KBM-7 (cell line): ENCODE data around the gene SCMH1.
A peak's percentile ranks its signal among the peaks of the same experiment; 100 is the strongest.

ENCODE experiments used
- DNase-seq: peaks from one replicate; pipeline ENCODE4 v3.0.0-alpha.2; 2015
- in situ Hi-C: fragments of 300-500 bp; cut with MboI; formaldehyde crosslinking; loops from 2 replicates; pipeline ENCODE4 v1.14.3; 2020; ENCODE audit warnings: low sequenced_read_pairs, low pct_unique_long_range_greater_than_20kb, mixed read lengths

SCMH1 gene

DNA sequence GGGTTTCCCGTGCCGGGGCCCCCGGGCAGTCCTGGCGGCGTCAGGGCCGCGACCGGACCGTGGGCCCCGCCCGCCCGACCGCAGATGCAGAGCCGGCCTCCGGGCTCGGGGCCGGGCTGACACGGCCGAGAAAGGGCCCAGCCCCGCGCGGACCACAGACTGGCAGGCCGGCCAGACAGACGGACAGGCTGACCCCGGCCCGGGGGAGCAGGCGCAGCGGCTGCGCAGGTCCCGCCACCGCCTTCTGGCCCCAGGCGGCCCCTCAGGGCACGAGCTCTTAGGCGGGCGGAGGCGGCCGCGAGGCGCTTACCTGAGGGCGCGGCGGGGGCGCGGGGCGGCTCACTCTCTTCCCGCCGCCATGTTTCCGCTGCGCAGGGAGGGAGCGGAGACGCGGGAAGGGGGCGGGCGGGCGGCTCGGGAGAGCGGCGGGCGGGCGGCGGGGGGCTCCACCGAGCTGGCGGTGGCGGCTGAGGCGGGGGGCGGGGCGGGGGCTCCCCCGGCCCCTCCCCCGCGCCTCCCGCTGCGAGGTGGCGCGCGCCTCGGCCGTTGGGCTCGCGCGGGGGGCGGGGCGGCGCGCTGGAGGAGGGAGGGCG, at the start of gene SCMH1:
Gene SCMH1 (minus strand): TSS at position 558 of the 593 bp plus-strand sequence. CDS start 56,173 bp downstream, outside the sequence.
- in situ Hi-C loops = no loop called here
- DNase-seq = peak; percentile 38

DNA sequence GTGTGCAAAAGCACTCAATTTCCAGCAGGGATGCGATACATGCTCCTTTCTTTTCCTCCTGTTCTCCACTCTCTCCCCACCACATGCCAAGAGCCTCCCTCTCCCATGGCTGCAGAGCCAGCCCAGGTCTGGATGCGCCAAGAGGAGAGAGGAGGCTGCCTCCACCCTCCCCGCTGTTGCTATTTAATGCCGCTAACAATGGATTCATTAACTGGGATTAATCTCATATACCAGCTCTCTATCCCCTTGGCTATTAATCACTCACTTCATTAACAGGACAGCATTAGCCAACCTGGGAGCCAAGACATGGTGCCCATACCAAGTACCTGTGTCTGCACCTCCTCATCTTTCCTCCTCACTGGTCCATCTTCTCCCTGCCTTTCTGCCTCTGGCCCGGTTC, 49.1 kb upstream of the SCMH1 start:
- in situ Hi-C loops = no loop called here
- no peak for DNase-seq

DNA sequence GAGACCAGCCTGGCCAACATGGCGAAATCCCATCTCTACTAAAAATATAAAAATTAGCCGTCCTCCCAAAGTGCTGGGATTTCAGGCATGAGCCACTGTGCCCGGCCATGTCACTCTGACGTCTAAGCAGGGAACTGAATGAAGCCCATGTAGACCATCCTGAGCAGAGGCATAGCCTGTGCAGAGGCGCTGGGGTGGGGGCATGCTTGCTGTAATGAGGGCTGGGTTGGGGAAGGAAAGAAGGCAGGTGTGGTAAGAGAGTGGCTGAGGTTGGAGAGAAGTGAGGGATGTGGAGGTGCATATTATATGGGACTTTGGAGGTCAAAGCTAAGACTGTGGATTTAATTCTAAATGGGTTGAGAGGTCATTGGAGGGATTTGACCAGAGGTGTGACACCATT, 47.1 kb upstream of the SCMH1 start:
- in situ Hi-C loops = no loop called here
- DNase-seq = no peak

DNA sequence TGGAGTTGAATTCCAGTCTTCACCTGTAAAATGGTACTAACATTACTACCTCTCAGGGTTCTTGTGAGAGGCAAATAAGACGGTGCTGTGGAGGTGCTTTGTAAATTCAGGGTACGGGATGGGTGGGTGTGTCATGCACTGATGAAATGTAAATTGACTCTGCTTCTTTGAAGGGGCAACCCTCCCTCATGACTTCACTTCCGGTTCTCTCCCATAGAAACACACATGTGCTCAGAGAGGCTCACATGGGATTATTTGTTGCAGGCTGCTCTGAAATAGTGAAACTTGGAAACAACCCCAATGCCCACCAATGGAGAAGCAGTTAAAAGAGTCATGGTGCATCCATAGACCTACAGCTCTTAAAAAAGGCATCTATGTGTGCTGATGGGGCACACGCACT, 44.9 kb upstream of the SCMH1 start:
- in situ Hi-C loops = no loop called here
- no peak for DNase-seq

DNA sequence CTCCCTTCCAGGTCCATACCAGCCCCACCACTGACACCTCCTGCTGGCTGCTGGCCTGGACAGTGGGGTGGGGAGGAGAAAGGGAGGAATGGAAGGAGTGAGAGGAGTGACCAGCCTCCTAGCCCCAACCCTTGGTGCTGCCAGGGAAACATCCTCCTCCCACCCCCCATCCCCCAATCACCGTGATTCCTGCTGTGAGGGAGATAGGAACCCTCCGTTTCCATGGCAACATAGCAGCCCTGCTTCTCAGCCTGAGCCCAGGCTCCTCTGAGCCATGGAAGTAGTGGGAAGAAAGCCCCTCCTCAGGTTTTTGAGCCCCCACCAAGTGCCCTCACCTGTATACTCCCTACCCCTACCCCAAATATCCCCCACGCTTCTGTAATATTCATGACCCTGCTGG, 44.4 kb upstream of the SCMH1 start:
- in situ Hi-C loops = no loop called here

DNA sequence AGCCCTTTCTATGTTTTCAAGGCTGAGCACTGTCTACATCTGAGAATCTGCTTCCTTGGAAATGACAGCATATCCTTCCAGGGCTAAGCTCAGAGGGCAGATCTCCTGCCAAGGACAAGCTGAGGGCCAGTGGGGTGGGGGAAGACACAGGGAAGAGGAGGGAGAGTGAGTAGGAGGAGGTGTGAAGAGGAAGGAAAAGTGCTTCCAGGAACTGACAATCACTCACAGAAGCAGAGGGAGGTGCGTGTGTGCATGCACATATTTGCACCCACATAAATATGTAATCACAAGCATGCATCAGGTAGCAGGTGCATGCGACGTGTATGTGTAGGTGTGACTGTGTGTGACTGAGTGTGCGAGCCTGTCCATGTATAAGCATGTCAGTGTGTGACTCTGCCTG, 43.7 kb upstream of the SCMH1 start:
- in situ Hi-C loops = no loop called here
- no peak for DNase-seq

More for the DNA sequence above, 44.4 kb upstream of the SCMH1 start:
- DNase-seq = no peak

DNA sequence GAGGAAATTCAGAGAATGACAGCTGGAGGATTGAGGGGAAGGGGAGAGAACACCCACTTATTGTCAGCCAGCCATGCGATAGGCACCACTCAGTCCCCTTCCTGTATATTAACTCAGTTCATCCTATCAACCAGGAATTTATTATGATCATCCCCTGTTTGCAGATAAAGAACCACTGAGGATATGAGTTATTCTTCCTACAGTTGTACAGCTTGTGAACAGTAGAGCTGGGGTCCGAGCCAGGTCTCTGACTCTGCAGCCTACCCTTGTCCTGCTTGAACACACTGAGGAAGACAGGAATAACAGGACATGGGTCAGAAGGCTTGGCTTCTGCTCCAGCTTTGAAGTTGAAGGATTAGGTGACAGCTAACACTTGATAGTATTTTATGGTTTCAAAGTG, 42.0 kb upstream of the SCMH1 start:
- no peak for DNase-seq
- in situ Hi-C loops = no loop called here

DNA sequence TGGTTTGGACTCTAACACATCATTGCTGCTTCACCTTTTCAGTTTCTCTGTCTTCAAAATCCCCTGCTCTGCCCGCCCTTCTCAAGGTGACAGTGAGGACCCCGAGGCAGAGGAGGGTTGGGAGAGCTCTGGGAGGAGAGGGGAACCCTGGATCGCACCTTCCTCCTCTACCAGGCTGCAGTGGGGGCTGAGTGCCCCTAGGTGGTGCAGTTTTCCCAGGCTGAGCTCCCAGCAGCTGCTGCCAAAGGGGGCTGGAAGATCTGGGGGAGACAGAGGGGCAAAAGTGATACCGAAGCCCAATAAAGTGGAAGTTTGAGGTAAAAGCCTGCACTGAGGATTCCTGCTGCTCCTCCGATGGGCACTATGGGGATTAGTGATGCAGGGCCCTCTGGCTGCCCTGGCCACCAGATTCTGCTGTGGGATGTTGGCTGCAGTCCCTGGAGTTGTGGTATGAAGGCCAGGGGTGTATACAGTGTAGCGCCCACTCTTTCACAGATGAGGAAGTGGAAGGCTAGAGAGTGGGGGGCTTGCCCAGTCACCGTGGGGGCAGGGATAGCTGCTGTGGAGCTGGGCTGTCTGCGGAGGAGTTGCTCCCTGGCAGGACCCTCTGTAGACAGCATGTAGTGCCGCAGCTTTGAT, 40.7 kb upstream of the SCMH1 start:
- in situ Hi-C loops = no loop called here
- peak; percentile 46 for DNase-seq

DNA sequence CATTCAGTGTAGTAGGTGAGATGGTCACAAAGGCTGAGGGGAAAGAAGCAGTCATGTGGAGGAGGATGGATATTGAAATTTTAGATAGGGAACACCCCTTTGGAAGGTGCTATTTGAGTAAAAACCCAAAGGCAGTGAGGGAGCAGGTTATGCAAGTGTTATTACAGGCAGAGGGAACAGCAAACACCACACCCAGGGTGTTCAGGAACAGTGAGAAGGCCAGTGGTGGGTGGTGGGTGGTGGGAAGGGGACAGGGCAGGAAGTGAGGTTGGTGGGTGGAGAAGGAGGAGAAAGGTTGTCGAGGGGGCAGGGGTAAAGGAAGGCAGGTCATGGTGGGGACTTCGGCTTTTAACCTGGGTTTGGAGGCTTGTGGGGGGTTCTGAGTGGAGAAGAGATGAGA, 39.2 kb upstream of the SCMH1 start:
- no peak for DNase-seq
- in situ Hi-C loops = no loop called here

DNA sequence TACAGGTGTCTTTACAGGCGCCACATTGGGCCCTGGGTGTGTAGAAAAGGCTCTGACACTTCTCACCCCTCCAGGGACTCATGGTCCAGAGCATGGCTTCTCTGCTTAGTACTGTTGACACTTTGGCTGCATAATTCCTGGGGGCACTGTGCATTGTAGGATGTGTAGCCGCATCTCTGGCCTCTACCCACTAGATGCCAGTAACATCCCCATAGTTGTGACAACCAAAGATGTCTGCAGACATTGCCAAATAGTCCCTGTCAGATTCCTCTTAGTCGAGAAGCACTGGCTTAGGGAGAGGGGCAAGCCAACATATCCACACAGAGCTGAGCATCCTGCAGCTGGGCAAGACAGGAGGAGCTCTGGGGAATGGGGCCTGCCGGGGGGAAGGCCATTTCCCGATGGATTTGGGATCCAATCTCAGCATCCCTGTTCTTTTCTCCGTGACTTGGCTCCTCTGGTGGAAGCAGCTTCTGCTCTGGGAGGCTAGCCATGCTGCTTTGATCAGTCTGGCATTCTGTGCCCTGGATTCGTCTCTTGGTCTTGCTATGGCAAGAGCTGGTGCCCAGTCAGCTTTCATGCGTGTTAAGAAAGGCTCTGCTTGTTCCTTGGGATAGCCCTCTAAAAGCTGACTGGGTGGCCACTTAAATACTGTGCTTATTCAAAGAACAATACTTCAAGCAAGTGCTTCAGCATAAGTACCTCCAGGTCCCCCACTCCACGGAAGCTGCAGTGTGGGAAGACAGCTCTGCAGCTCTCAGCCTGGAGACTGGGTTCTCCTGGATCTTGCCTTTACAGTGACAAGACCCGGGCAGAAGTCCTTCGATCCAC, 38.3 kb upstream of the SCMH1 start:
- DNase-seq = no peak
- in situ Hi-C loops = no loop called here

DNA sequence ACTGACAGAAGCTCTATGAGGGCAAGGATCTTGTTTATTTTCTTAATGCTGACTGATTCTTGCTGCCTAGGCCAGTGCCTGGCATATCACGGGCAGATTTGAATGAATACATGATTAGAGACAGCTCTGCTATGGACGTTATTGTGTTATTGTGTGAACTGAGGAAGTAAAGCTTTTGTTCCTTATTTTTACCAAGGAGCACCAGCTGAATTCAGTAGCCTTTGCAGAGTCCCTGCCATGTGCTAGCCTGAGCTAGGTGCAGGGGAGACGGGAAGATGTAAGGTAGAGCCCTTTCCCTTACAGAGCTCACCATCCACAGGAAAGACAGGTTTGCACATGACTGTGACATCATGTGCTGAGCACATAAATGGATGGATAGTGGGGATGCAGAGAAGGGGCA, 36.0 kb upstream of the SCMH1 start:
- in situ Hi-C loops = no loop called here
- no peak for DNase-seq

DNA sequence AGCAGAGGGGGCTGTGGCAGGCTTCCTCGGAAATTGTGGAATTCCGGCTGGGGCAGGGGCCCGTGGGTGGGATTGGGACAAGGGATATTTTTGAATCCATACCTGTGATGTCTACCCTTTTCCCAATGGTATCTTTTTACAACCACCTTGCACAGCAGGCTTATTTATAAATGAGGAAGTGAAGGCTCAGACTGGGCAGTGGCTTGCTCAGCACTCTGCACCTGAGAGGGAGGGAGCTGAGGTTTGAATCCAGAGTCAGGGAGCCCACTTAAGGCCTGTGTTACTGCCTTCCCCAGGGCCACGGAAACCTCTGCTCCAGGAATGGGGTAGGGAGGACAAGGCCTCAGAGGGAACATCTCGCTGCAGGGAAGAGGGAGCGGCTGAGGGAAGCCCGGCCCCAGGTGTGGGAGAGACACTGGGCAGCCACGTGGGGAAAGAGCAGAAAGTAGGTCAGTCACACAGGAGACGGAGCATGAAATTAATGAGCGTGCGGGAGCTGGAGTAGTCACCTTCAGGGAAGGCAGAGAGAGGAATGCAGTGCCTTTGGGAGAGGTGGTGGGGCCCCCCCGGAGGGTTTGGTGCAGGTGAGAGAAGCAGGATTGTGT, 35.4 kb upstream of the SCMH1 start:
- in situ Hi-C loops = no loop called here
- peak; percentile 37 for DNase-seq

DNA sequence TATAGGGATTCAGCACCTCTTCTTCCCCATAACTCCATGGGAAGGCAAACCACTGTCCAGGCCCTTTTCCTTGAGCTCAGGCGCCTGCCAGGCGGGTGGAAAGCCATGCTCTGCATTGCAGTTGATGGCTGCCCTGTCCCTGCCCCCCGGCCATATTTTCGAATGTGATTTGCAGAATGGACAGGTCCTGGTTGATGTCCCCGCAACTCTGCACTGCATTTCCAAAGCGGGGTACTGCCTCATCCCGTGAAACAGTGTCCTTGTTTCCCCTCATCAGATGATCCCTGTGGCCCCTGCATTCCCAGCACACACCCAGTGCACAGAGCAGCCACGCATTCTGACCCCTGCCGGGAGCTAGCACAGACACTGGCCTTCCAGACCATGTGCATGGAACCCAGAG, 33.7 kb upstream of the SCMH1 start:
- no peak for DNase-seq
- in situ Hi-C loops = no loop called here

DNA sequence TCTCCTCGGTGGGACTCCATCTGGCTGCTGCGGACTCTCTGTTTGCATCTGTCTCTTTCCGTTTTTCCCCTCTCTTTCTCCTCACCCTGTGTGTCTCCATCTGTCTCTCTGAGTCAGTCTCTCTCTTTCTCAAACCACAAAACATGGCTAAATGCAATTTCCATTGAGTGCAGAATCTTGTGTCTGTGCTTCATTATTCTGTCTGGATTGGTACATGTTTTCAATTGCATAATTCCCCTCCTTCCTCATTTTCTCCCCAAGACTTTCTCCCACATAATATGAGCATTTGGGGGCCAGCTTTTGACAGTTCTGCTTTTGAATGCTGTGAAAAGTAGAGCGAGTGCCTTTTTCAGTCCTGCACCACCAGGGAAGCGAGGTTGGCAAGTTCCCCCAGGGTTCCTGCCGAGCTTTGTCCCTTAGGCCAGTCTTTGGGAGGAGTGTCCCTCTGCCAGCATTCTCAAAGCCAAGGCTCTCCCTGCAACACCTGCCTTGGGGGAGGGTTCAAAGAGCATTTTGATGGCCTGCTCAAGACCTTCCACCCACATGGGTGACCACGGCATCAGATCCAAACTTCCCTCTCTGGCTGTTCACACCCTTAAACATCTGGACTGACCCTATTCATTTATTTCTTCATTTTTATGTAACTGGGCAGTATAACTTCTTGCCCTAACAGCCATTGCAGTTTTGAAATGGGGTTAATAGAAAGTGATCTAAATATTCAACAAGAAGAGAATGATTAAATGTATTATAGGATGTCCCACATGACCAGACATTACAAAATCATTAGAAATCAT, 32.8 kb upstream of the SCMH1 start:
- in situ Hi-C loops = no loop called here
- peak; percentile 88 for DNase-seq

DNA sequence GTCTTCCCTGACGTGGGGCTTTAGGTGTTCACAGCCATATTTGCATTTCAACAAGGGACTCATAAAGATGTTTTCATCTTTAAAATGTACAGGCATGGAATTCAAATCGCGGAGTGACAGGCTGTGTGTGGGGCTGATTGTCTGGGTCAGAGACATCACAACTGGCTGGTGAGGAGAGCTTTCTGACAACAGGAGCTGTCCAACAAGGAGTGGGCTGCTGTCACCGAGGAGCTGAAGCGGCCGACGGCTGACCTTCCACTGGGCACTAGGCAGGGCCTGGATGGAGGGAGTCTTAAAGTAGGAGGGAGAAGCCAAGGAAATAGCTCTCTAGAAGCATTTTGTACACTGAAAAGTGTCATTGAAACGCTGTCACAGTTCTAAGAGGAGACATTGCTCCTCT, 30.5 kb upstream of the SCMH1 start:
- in situ Hi-C loops = no loop called here
- DNase-seq = no peak

DNA sequence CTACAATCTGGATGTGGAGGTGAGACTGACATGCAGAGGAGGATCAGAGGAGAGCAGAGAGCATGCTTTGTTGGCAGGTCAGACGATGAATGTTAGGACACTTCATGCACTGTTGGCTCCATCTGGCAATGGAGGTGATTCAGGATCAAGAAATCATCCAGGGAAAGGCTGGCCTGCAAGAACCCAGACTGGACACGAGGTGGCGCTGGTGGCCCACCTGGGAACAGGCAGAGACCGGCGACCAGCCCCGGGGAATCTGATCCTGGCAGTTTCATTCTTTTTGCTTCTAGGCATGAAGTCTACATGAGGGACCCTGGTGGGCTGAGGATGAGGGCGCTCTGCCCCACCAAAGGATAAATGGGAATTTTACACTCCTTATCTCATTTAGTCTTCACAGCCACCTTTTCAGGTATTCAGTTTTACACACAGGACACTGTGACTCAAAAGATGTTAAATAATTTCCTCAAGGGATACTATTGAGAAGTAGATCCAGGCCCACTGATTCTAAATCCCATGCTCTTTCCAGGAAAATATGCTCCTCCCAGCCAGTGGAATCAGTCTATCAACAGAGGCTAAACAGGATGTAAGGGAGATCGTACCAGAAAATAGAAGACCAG, 26.2 kb upstream of the SCMH1 start:
- peak; percentile 74 for DNase-seq
- in situ Hi-C loops = no loop called here

DNA sequence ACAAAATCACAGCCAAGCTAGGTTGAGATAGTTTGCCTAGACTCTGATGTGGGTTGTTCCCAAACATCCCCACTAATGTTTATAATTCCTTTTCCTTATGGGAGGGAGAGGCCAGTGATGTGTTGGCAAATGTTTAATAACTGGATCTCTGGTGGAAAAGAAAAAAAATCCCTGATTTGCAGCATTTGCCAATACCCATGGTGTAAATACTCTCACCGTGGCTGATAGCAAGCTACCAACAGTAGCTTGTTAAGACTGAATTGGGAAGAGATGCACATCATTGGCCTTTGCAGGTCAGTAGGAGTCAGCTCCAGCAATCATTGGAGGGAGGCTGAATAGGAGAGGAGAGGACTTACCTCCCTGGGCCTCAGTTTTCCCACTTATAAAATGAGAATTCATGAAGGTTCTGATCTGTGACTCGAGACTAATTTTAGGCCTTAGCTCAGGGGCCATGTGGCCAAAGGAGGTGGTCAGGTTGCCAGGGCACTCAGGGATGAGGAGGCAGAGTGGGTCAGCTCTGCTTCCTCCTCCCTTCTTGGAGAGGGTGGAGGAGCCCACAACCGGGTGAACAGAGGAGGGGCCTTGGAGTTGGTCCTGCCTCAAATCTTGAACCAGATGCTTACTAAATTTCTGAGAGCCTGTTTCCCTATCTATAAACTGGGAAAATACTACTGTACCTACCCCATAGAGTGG, 20.0 kb upstream of the SCMH1 start:
- in situ Hi-C loops = no loop called here
- DNase-seq = no peak

DNA sequence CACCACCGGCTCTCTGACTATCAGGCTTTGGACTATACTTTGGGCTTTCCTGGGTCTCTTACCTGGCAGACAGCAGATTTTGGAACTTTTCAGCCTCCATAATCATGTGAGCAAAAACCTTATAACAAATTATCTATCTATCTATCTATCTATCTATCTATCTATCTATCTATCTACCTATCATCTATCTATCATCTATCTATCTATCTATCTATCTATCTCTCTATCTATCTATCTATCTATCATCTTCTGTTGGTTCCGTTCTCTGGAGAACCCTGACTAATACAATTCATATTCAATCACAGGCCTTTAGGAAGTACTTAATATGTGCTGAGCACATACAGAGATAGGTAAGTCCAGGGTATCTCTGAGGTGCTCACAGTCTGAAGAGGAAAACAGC, 18.7 kb upstream of the SCMH1 start:
- DNase-seq = no peak
- in situ Hi-C loops = no loop called here
